ENCODE results near the gene PIK3C2G.

Gene PIK3C2G

DNA sequence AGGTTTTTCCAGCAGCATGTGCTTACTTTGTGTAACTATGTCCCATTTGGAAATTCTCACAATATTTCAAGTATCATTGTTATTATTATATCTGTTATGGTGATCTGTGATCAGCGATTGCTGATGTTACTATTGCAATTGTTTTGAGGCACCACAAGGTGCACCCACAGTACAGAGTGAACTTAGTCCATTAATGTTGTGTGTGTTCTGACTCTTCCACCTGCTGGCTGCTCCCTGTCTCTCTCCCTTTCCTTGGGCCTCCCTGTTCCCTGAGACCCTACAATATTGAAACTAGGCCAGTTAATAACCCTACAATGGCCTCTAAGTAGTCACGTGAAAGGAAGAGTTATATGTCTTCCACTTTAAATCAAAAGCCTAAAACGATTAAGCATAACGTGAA lies 153.9 kb downstream of the PIK3C2G start:
- no peak for DNase-seq (ENCODE audit: low read depth)

DNA sequence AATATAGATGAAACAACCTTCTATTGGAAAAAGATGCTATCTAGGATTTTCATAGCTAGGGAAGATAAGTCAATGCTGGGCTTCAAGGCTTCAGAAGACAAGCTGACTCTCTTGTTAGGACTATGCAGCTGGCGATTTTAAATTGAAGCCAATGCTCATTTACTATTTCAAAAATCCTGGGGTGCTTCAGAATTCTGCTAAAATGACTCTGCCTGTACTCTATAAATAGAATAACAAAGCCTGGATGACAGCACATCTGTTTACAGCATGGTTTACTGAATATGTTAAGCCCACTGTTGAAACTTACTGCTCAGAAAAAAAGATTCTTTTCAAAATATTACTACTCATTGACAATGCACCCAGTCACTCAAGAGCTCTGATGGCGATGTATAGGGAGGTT lies 155.1 kb downstream of the PIK3C2G start:
- no peak for DNase-seq (ENCODE audit: low read depth)

DNA sequence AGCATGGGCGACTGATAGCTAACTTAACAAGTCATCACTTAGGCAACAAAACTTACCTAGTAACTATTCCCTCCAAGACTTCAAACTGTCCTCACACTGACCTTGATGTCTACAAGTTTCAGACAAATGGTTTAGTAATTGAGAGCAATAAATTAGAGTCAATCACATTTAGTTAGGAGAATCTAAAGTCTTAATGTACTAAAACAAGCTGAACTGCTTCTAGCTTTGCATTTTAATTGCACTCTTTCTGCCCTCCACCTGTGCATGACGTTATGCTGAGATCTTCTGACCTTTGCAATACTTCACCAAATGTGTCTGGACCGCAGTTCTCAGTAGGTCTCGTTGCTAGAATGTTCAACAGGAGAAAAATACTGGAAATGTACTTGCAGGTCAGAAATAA lies 158.0 kb downstream of the PIK3C2G start:
- DNase-seq (ENCODE audit: low read depth), result no peak

DNA sequence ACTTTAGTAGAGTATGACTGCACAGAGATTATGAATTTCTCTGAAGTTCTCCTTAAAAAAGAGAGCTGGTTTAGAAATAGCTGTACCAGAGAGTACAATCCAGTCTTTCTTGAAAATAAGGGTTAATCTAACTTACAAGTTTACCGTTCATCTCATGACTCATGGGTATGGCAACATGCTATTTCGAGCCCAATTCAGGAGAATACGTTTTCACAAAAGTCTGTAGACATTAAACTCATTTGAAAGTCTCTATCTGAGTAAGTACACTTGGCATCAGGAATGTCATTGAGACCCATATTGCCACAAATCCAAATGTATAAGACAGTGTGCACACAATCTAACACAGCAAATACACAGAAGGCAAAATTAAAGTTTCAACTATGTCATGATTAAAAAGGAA lies 160.5 kb downstream of the PIK3C2G start:
- DNase-seq (ENCODE audit: low read depth), result no peak

DNA sequence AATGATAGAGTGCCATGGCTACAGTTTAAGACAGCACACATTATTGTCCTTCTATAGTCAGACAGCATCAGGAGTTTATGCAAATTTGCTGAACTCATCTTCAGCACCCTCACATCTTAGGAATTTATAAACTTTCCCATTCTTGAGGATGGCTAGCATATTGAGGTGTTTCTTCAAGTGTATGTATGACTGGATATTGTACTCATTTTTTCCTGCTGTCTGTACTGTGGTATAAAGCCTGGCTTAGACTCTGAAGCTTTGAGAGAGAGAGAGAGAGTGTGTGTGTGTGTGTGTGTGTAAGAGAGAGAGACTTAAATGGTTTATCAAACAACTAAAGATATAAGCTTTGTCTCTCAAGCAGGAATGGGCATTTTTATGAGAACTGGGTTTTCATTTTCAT lies 161.6 kb downstream of the PIK3C2G start:
- no peak for DNase-seq (ENCODE audit: low read depth)

DNA sequence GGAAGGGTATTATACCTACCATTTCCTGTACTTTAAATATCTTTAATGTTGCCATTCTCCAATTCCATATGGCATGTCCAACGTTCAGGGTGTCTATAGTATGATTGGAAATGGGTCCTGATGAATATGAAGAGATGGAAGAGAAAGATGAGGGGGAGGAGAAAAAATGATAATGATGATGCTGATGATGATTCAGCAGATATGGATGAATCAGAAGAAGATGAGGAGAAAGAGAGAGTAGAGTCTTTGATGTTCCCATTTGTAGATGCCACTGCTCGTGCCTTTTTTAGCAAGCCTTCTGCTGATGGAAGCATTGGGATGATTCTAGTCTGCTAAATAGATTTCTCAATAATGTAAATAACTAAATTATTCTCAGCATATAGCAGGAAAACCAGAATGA lies 163.5 kb downstream of the PIK3C2G start:
- no peak for DNase-seq (ENCODE audit: low read depth)

DNA sequence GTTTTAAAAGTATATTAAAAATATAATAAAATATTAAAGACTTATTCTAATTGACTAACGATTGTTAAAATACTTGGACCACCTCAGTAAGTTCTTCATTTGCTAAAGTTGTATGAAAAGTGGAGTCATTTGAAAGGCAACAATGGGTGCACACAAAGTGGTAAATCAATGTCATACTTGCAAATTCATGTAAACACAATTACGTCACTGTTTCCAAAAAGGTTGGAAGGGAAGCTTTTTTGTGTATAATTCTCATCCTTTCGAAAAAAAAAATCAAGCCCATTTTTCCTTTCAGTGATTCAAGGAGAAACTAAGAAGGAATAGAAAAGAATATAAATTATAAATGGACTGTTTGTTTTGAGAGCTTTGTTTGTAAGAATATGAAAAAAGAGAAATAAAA lies 166.2 kb downstream of the PIK3C2G start:
- DNase-seq (ENCODE audit: low read depth), result no peak

DNA sequence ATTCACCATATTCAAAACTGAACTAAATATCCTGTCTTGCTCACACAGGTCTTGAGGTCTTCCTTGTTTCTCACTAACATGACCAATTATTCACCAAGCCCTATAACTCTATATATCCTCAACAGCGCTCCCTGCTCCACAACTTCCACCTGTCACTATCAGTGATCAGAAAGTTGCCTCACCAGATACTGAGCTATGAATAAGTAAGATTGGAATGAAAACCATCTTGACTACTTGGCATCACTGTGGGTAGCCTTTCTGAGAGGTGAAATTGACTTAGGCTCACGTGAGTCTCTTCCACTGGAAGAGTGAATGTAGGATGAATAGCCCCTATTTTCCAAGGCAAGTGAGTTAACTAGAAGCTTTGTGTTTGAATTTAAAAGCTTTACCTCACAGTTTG lies 167.1 kb downstream of the PIK3C2G start:
- no peak for DNase-seq (ENCODE audit: low read depth)

DNA sequence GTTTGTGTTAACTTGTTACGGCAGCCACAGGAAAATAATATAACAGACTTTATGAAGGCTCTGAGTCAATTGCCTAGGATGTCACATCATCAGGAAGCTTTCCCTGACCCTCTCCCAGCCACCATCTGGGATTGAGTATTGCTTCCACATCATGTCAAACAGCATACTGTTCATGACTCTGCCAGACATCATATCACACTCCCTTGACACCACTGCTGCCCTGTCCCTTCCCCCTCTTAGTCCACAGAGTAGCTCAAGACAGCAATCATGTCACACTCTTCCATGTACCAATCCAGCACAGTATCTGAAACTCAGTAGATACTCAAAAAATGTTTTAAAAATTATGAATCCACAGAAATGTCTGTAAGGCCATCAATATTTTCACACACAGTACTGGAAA lies 168.0 kb downstream of the PIK3C2G start:
- no peak for DNase-seq (ENCODE audit: low read depth)

DNA sequence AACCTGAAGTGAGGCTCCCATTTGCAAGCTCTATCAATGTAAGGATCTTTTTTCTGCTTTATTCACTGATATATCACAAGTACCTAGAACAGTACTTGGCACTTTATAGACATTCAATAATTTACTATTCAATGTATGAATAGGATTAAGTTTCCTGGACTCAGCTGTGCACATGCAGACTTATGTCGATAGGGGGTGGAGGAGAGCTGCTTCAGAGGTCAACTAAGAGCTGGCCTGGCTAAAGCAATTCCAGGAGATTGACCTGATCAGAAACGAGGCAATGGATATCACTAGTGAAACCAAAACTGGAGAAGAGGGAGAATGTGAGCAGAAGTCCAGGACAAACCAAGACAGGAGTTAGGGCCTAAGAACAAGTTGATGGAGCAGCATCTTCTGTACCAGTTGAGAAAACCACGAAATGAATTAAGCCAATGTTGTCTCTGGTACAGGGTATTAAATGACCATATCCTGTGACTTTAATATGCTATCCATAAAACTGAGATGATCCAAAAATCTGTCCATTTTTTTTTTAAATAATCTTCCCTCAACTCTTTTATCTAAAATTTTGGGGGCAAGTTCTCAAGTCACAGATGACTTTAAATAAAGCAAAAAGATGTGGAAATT lies 169.2 kb downstream of the PIK3C2G start:
- DNase-seq (ENCODE audit: low read depth), result no peak

DNA sequence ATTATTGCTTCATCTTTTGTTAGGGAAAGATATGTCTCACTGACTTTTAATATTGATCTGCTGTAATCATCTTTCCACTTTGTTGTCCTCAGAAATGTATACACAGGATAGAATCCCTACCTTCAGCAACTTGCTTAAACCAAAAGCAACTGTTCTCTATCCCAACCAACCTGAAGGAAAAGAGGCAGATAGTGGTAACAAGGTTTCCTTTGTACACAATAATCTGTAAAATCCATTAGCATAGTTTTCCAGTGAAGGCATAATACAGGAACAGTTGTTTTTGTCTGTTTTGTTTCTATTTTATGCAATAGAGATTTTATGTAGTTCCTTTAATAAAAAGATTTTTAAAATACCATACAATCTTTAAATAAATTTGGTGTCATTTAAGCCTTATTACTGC lies 170.5 kb downstream of the PIK3C2G start:
- no peak for DNase-seq (ENCODE audit: low read depth)

DNA sequence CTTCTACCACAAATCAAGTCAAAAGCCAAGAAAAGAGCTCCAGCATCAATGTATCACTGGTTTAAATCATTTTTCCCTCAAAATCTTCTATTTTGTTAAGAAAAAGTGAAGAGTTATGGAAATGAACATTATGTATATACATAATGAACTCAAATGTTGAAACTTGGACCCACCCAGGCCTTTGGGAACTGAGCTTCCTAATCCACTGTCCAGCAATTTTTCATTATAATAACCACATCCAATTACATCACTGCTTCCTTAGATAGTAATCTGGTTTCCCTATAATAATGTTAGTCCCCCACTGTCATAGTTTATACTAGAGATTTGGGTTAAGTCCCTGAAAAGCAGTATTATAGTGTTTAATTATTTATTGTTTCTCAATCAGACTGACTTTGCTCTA lies 170.9 kb downstream of the PIK3C2G start:
- no peak for DNase-seq (ENCODE audit: low read depth)

DNA sequence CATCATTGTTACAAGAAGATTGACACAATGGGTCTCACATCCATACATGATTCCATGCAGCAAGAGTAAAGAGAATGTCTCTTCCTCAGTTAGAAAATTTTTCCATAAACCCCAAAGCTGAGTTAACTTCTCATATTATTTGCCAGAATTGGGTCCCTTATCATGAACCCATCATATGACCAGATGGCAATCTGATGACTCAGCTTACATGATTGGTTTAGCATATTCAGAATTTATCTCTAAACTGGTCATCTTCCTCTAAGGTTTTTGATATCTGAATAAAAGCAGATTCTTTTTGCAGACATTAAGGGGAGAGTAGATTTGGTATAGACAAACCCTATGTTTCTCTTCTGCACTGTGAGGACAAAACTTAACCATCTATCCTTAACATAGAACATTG lies 174.9 kb downstream of the PIK3C2G start:
- no peak for DNase-seq (ENCODE audit: low read depth)

DNA sequence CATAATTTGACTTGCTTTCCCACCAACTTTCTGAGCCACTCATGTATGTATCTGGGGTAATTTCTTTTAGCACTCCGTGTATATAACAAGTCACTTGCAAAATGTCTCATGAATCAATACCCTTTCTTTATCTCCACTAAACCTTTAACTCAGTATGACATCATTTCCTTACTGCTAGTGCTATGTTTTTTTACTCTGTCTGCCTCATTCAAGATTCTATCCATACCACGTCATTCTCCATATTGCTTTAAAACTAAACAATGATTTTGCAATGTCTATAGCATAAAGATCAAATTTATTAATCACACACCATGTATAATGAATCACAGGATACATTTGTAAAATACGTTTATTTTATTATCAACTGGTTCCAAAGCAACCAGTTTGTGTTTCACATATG lies 178.2 kb downstream of the PIK3C2G start:
- no peak for DNase-seq (ENCODE audit: low read depth)

DNA sequence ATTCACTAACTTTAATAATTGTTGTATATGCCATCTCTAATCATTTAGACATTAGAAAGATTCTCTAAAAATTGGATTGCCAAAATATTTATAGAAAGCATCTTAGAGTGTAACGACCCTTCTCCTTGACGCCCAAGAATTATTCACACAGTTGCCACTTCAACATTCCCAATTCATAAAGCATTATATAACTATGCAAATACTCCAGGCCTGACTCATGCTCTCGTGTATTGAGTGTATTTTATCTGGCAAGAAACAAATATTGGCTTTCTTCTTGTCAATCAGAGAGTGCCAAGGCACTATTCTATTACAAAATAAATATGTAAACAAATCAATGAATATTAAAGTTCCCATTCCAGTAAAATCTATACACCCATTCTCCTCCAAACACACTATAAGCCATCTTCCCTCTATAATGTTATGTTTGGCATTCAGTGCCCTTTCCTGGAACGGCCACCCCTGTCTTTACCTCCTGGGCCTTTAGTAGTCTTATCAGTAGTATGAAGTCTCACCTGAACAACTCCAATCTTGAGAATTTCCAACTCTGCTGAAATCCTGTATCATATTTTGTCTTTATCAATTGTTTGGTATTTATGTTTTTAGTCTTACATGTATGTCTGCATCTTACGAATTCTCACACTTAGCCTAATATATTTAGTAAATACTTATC lies 182.6 kb downstream of the PIK3C2G start:
- DNase-seq (ENCODE audit: low read depth), result no peak

DNA sequence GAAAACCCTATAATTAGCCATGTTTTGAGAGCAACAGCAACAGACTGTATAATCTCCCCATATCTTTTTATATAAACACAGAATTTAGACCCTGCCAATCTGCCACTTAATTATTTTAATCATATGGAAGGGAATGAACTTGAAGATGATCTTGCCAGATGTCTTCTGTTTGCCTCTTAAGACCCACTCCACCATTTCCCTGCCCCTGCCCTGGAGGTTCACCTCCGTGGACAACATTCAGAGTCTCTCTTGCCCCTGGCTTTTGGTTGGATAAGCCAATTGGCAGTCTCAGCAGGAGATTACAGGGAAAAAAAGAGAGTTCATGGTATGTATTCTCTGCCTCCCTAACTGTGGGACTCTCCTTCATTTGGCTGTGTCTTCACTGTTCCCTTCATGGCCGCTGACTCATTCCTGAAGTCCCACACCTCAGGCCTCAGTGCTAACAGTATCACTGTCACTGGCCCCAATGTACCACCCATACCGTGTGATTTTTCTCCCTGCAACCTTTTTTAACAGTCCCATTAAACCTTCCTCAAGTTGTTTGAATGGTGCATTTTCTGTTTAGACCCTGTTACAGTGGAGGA lies 184.8 kb downstream of the PIK3C2G start:
- no peak for DNase-seq (ENCODE audit: low read depth)

DNA sequence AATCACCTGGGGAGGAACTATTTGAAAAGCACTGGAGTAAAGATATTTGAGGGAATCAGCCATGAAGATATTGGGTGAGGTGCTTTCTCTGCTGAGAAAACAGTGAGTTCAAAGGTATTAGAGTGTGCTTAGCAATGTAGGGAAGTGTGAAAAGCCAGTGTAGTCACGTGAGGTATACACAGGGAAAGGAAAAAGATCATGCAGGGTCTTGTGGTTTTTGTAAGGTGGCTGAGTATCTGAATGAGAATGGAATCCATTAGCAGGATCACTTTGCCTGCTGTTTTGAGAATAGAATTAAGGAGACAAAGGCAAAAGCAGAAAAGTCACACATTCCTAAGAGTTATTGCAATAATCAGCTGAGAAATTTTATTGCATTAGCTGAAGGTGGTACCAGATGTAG lies 193.0 kb downstream of the PIK3C2G start:
- DNase-seq (ENCODE audit: low read depth), result no peak

DNA sequence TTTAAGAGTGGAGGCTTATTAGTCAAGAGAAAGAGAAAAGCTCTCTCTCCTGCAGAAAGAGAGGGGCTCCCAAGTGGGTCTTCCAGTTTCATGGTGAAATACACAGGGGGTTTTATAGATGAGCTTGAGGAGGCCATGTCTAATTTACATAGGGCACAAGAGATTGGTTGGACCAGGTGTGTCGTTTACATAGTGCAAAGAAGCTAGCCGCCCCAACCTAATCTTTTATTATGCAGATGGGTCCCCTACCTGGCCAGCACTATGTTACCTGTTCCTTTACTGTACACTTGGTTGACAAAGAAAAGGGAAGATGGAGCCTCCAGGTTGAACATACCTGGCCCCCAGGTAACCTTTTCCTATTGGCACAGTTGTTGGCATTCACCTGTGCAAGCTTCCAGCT lies 195.0 kb downstream of the PIK3C2G start:
- DNase-seq (ENCODE audit: low read depth), result no peak

DNA sequence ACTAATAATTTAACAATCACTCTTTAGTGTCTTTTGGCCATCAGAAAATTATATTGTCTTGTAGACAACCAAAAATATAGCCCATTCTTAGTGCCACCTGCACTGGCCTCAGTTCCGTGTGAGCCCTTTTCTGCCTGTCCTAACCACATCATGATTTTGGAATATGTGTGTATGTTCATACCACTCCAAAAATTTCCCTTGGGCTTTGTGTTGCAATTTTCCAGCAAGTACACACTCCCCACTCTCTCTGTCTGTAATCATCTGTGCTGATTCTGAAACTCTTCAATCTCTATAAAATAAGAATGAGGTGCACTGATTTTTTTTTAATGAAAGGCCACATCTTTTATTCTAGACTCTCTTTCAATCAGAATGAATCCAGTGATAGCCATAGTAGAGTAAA lies 196.0 kb downstream of the PIK3C2G start:
- DNase-seq (ENCODE audit: low read depth), result no peak

DNA sequence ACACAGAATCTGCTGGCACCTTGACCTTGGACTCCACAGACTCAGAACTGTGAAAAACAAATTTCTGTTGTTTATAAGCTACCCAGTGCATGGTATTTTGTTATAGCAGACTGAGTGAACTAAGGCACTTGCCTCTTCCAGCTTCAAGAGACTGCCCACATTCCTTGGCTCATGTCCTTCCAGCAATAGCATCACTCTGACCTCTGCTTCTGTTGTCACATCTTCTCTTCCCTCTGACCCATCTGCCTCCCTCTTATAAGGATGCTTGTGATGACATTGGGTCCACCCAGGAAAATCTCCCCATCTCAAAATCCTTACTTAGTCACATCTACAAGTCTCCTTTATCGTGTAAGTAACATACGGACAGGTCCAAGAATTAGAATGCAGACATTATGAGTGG lies 200.4 kb downstream of the PIK3C2G start:
- DNase-seq (ENCODE audit: low read depth), result no peak

DNA sequence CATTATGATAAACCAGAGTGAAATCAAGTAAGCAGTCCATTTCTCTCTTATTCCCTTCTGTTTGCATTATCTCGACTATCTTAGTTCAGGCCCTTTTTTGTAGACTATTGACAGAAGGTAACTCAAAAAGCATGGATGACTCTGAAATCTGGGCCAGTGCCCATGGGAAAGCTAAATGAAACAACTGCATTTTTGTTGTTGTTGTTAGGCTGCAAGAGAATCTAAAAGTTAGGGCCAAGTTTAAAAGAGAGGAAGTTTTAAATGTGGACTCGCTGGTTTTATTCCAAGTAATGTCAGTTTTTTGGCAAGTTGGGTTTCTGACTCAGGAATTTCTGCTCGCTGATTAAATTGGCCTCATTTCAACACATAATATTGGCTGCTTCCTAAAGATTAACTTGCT lies 201.1 kb downstream of the PIK3C2G start:
- DNase-seq (ENCODE audit: low read depth), result no peak

DNA sequence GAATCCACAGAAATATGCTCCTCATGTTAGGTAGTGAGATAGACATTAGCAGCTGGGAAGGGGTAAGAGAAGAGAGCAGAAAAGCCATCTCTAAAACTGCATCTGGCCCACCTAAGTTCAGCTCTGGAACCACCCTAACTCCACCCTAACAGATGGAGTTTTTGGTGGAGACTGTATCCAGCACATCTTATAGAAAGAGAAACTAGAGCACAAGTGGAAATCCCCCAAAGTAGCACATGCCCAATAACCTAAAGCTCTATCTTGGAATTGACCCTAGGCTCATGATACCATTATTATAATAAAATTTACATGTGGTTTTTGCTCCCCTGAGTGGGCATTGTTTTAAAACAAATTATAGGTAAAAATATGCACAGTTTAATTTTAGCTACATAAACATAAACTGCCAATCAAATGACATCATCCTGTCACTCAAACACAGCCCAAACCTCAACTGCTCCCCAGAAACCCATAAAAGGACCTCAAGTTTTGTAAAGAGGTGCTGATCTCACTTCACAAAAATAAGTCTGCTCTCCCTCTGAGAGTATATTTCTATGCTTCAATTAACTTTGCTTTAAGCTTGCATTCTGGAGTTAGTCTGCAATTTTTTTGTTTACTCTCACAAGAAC lies 206.4 kb downstream of the PIK3C2G start:
- no peak for DNase-seq (ENCODE audit: low read depth)

DNA sequence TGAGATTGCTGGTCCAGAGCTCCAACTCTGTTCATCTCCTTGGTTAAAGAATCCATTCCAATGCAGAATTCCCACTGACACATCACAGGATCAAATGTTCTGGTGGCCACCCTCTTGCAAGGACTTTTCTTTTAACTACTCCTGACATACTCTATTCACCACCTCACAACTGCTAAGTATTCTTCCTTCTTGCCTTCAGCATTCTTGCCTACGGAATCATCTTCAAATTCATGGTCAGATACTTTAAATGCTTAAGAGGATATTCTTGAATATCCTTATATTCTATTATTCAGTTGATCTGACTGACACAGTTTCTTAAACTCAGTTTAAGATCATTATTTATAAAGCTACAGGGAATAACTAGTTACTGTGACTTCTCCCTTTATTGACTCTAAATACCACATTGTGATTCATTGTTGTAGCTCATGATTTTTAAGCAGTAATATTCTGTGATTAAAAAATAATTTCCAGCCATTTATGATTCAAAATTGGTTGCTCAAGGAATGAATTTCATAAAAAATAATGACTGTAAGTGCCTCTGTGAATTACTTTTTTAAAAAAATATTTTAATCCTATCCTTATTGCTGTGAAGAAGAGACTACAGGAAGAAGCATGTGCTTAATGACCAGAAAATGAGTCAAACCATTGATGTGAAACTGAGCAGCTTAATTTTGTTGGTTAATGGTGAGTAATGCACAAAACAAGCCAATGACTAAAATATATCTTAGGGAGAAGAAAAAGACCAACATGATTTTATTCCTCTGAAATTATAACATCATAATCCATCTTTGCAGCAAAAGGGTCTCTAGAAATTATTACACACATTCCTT lies 207.1 kb downstream of the PIK3C2G start:
- DNase-seq (ENCODE audit: low read depth), result no peak

All from stimulated activated CD4-positive, alpha-beta T cell treated with anti-CD3 and anti-CD28 coated beads, Interleukin-2, amount 100 ng/mL, for 4 hours (primary cell).